ENCODE results near the gene NFIB. TPM values are rescaled to one million over a fixed set of nuclear protein-coding genes. Genes with fewer than 3 reads are reported as not detected.

The NFIB gene
- polyA plus RNA-seq, 1 of the 3 experiments (the other 2 are of a cell fraction), result 9.2 TPM

- peaks cover 28 to 33% of the 10 kb centered on the region in 2 experiments; a peak in 3 of 4 replicates for H3K4me1 ChIP-seq (ENCODE audit: control insufficient read depth in 1 of 2, insufficient read depth in 2 of 2, low read depth in 1 of 2, low read length in 1 of 2)
- H3K79me2 ChIP-seq (ENCODE audit: insufficient read depth), result peaks cover 88% of the 10 kb centered on the region
- peak overlapping the region in 1 of 2 experiments; percentile 16; a peak in 1 of 4 replicates for H3K27ac ChIP-seq (ENCODE audit: low read depth in 2 of 2, low read length in 1 of 2)
- 43% methylated on average over 1 of the region's 1 CpG for WGBS (ENCODE audit: low lambda C conversion rate)
- no peak for DNase-seq
- H4K20me1 ChIP-seq (ENCODE audit: insufficient read depth), result no peaks in the 10 kb centered on the region; the same call in 1 of the 2 replicates
- H3K9me2 ChIP-seq, result no peaks in the 10 kb centered on the region
- ChIA-PET POLR2A (no interaction called here), CTCF (interaction anchor here (0.7 kb wide), 1 partner anchor 9 kb away, joined by 3 read pairs; no protein-coding TSS in a partner anchor)
- no peak overlapping the region for H3K9ac ChIP-seq
- TF ChIP-seq SIN3A (IDR thresholded peaks at IDR 0.05; ENCODE audit: borderline replicate concordance, low read depth, low read length), result no peak
- no peak for TF ChIP-seq IRF3 (IDR thresholded peaks at IDR 0.05; ENCODE audit: low read depth, low read length)
- TF ChIP-seq NFIC (IDR thresholded peaks at IDR 0.05; ENCODE audit: borderline replicate concordance), result no peak
- no peak for TF ChIP-seq PBX3 (IDR thresholded peaks at IDR 0.05)
- TF ChIP-seq USF2 (IDR thresholded peaks at IDR 0.05; ENCODE audit: borderline replicate concordance, low read depth, low read length), result no peak
- TF ChIP-seq GATA2 (CRISPR knock-in tag; IDR thresholded peaks at IDR 0.05), result no peak
- TF ChIP-seq NRF1 (IDR thresholded peaks at IDR 0.05; ENCODE audit: low read depth, low read length), result no peak
- no peak for TF ChIP-seq USF1 (IDR thresholded peaks at IDR 0.05; ENCODE audit: borderline replicate concordance, low read depth)
- no peak for TF ChIP-seq FOXJ3 (CRISPR knock-in tag; IDR thresholded peaks at IDR 0.05)
- no peak for TF ChIP-seq YY1 (IDR thresholded peaks at IDR 0.05; ENCODE audit: low read depth)
- TF ChIP-seq FOSL2 (IDR thresholded peaks at IDR 0.05; ENCODE audit: borderline replicate concordance, low read depth), result no peak
- no peak for TF ChIP-seq EP300 (IDR thresholded peaks at IDR 0.05; ENCODE audit: borderline replicate concordance in 1 of 2, low read depth in 1 of 2, low read length in 1 of 2)
- TF ChIP-seq MXI1 (IDR thresholded peaks at IDR 0.05; ENCODE audit: low read depth, low read length), result no peak
- TF ChIP-seq SMC3 (IDR thresholded peaks at IDR 0.05; ENCODE audit: low read depth, low read length), result no peak
- no peak for TF ChIP-seq ZBTB33 (IDR thresholded peaks at IDR 0.05; ENCODE audit: borderline replicate concordance, low read depth)
- no peak for TF ChIP-seq POLR2AphosphoS5 (IDR thresholded peaks at IDR 0.05; ENCODE audit: low read depth, low read length)
- no peak for TF ChIP-seq JUND (IDR thresholded peaks at IDR 0.05)
- TF ChIP-seq GABPA (IDR thresholded peaks at IDR 0.05; ENCODE audit: low read depth), result no peak
- TF ChIP-seq ELF1 (IDR thresholded peaks at IDR 0.05), result no peak
- no peak overlapping the region for H3K4me2 ChIP-seq
- no peaks in the 10 kb centered on the region for H3K27me3 ChIP-seq (ENCODE audit: insufficient read depth)
- H3K36me3 ChIP-seq (replicated peaks in 1 of 2; ENCODE audit: control insufficient read depth in 1 of 2, insufficient read depth in 2 of 2, low read length in 1 of 2), result peaks cover 0 to 2% of the 10 kb centered on the region in 2 experiments
- H3K4me3 ChIP-seq (ENCODE audit: low read depth in 2 of 2, low read length in 1 of 2), result no peak overlapping the region
- H2AFZ ChIP-seq (ENCODE audit: low read depth), result no peak overlapping the region
- peaks cover 11% of the 10 kb centered on the region for H3F3A ChIP-seq (replicated peaks; ENCODE audit: insufficient read depth)
- no peaks in the 10 kb centered on the region for H3K9me3 ChIP-seq
Observed at GRCh38 chr9:14281136-14281795, 32.7 kb downstream of the NFIB start.

Measured in SK-N-SH (cell line).